HG03159 (cell line): Measurements from ENCODE around the gene RAX2.

ENCODE experiments used
- ATAC-seq: cut with Tn5 transposase; IDR thresholded peaks from one replicate; pipeline ENCODE4 v1.9.1; 2021; ENCODE audit warnings: mild to moderate bottlenecking, moderate library complexity; ENCODE audit not compliant: unreplicated experiment

RAX2 gene

DNA sequence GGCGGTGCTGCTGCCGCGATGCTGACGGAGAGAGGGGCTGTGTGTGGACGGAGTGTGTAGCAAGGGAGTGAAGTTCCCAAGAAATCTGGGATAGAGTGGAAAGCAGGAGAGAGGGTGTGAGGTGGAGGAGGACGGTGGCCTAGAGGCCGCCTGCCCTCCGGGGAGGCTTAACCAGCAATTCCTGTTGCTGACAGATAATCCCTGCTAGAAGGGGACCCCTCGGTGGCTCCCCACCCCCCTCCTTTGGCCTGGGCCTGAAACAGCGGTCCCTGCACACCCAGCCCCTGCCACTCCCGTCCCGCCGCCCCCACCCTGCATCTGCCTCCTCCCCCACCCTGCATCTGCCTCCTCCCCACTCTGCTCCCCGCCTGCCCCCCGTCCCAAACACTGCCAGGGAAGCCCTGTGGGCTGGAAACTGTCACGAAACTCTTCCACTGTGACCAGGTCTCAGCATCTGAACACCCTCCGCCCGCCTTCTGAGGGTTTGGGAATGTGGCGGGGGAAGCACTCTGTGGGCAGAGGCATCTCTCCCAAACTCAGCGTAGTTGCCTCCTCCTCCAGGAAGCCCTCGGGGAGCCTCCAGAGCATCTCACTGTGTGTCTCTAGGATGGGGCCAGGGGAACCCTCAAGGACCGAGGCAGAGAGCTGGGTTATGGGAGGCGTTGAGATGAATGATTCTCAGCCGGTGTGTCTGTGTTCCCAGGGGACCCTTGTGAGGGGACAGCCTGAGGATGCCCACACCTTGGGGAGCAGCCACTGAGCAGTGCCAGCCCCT lies 31.3 kb upstream of the RAX2 start:
- ATAC-seq: no peak

DNA sequence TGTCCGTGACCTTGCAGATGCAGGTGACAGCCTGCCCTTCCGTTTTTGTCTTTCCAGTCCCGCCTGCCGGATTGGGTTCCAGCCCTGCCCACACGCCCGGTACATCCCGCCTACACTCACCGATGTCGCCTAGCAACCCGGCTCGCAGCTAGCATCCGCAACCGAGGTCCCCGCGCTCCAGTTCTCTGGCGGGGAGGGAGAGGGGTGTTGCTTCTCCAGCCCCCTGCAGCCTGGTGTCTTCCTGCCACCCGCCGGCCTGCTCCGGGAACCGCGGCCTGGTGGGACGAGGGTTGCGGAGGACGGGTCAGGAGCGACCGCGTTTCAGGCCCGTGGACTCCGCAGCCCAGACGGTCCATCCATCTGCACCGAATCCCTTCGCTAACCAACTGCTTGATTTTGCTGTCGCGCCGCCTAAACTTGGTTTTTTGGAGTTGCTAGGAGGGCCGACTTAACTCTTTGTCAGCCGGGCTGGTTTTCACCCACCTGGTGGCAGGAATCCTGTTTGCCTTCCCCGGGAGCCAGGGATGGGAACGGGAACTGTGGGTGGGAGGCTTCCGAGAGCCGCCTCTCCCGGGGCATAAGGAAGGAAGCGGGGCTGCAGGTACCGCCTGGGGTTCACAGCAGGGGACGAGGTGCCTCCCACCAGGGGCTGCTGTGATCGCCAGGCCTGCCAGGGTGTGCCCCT lies 29.5 kb upstream of the RAX2 start:
- ATAC-seq: no peak

DNA sequence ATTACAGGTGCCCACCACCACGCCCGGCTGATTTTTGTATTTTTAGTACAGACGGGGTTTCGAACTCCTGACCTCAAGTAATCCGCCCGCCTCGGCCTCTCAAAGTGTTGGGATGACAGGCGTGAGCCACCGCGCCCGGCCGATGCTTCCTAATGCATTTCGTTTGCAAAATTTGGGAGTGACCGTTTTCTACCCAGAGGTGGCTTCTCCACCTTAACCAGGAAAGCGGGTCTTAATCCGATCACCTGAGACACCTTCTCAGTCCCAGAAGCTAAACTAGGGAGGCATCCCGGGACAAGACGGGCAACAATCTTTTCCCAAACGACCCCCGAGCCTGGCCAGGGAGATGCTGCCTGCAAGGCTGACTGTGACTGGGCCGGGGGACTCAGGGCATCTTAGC lies 29.0 kb upstream of the RAX2 start:
- no peak for ATAC-seq

- ATAC-seq: no peak
Observed at GRCh38 chr19:3798137-3798536, 26.1 kb upstream of the RAX2 start.

DNA sequence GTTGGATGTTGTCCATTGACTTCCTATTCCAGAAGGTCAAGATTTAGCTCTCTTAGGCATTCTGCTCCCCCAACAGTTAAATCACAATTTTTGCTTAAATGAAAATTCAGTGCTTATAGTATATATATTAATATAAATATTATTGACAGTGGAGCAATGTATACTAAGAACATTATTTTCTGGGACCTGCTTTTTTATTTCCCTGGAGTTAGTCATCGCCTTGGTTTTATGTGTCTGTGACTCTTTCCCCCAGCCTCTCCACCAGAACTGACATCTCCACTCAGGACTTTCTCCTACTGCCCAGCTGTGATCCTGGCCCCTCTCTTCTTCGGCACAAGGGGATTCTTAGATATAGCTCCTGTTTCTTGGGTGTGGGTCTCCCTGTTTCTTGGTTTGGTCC lies 24.3 kb upstream of the RAX2 start:
- no peak for ATAC-seq

DNA sequence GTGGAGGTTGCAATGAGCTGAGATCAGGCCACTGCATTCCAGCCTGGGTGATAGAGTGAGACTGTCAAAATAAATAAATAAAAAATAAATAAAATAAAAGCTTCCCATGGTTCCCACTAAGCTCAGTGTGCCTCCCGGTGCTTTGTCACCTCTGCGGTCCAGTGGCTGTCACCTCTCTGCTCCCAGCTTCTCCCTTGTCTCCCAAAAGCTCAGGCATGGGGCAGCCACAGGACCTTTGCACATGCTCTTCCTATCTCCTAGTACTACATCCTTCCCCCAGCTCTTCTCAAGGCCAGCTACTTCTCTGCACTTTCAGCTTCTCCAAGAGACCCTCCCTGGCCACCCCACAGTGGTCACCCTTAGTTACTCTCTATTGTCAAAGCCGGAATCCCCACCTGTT lies 21.8 kb upstream of the RAX2 start:
- ATAC-seq: no peak

GRCh38 chr19:3792114-3792513 lies 20.1 kb upstream of the RAX2 start:
- no peak for ATAC-seq

- no peak for ATAC-seq
Observed at GRCh38 chr19:3790941-3791340, 18.9 kb upstream of the RAX2 start.

GRCh38 chr19:3790209-3790734 lies 18.2 kb upstream of the RAX2 start:
- no peak for ATAC-seq

DNA sequence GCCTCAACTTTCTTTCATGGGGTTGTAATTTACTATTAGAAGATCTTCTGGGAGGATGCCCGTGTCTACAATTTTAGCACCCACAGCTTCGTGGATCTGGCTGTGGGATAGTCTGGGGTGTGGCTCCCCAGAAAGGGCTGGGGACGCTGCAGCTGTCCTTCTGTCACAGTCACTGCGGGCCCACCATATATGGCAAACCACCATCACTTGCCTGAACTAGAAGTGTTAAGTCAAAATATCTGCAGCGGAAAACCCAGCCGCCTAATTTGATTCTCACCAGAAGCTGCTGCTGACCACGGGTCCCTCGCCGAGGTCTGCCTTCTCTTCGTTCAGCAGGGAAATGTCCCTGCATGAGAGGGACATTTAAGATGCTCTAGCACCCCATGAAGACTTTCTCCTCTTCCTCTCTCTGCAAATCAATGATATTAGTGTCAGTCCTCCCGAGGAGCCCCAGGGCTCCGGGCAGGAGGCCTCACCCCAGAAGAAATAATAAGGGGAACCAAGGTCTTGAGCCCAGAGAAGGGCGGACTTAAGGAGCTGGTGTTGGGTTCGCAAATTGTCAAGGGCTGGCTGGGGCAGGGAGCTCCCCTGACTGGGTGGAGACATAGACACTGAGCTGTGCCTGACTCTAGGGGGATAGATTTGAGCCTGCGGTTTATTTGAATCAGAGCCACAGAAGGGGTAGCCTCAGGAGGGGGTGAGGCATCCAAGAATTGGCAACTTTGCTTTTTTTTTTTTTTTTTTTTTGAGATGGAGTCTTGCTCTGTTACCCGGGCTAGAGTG lies 17.2 kb upstream of the RAX2 start:
- no peak for ATAC-seq

DNA sequence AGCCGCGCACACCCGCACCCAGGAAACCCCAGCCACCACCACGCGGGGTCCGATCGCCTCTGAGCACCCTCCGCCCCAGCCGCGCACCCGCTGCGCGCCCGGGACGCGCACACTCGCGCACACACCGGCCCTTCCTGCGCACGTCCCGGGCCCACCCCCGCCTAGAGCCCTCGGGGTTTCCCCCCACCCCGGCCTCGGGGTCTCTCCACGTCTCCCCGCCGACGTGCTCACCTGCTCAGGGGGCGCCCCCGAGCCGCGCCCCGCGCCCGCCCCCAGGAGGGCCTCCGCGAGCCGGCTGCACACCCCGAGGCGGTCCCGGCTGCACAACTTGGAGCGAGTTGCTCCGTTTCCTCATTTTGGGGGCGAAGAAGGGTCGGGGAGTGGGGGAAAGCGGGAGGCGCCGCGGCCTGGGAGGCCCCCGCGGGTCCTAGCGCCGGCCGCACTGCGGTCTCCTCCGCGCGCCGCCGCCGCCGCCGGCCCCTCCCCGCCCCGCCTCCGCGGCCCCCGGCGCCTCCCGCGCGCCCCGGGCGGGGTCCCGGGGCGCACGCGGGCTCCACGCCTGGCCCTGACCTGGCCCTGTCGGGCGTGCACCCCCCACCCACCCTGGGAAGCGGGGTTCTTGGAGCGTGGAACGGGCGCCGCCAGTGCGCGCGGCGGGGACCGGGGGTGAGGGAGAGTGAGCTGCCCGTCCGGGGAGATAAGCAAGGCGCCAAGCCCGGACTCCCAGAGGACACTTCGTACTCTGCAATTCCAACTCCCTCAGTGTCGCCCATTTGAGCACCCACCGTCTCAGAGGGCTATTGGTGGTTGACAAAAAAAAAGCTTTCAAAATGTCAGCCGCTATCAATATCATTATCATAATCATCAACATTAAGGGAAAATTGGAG lies 14.2 kb upstream of the RAX2 start, which contains the start of gene MATK:
TSS of gene MATK (minus strand) at position 444 of the 887 bp plus-strand sequence. CDS start 1,246 bp downstream, outside the sequence.
- ATAC-seq: no peak

GRCh38 chr19:3785451-3785937 lies 13.5 kb upstream of the RAX2 start:
- ATAC-seq: no peak

GRCh38 chr19:3784607-3785450 lies 12.8 kb upstream of the RAX2 start:
- ATAC-seq: no peak

- no peak for ATAC-seq
Observed at GRCh38 chr19:3783660-3784584, 11.9 kb upstream of the RAX2 start.

- ATAC-seq: no peak
Observed at GRCh38 chr19:3782903-3783302, 10.9 kb upstream of the RAX2 start.

DNA sequence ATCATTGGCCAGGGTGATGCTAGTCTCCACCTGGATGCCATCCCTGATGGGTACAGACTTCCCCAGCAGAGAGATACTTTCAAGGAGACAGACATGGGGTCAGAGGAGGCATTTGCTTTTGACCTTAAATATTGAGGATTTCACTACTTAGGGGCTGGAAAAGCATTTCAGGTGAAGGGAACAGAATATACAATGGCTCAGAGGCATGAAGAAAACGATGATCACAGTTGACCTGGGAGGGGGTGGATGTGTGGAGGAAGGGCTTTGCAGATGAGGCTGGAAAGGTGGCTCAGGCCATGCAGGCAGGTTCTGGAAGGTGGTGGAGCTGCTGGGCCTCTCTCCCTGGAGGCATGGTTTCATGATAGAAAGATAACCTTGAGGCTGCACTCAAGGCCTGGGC lies 10.3 kb upstream of the RAX2 start:
- ATAC-seq: no peak

GRCh38 chr19:3781603-3782002 lies 9.6 kb upstream of the RAX2 start:
- no peak for ATAC-seq

- ATAC-seq: no peak
Observed at GRCh38 chr19:3780786-3781304, 8.8 kb upstream of the RAX2 start.
